ENCODE results near the gene C2orf92. TPM values are rescaled to one million over a fixed set of nuclear protein-coding genes. Genes with fewer than 3 reads are reported as not detected.

C2orf92 gene
- total RNA-seq, 1 experiment from 2014 or later = 6.0 TPM

GRCh38 chr2:97718051-97718882, 48.8 kb downstream of the C2orf92 start:
- no peaks in the 10 kb centered on the region for H3K9me3 ChIP-seq (ENCODE audit: control insufficient read depth, insufficient read depth, low read depth, low read length)
- CTCF ChIA-PET = no interaction called here
- TF ChIP-seq SIN3A (IDR thresholded peaks at IDR 0.05; ENCODE audit: borderline replicate concordance, insufficient read depth, low read depth, low read length) (no peak), POLR2AphosphoS5 (IDR thresholded peaks at IDR 0.05; ENCODE audit: low read depth, low read length) (no peak), REST (IDR thresholded peaks at IDR 0.05; ENCODE audit: insufficient read depth in 1 of 2, low read depth in 2 of 2, low read length in 1 of 2) (no peak), CTCF (IDR thresholded peaks at IDR 0.05) (no peak), TCF7L2 (IDR thresholded peaks at IDR 0.05; ENCODE audit: low read depth, low read length) (no peak)
- in situ Hi-C loops (cut with HindIII; ENCODE audit: low pct_unique_long_range_greater_than_20kb, low sequenced_read_pairs) = no loop called here
- ATAC-seq (no peak), DNase-seq (ENCODE audit: low read depth, low spot score) (no peak)
- no peaks in the 10 kb centered on the region for H3K4me1 ChIP-seq (ENCODE audit: control insufficient read depth, insufficient read depth, low read length)
- no TSS peak for BruUV-seq (replicated peaks)
- no peak overlapping the region for H3K4me3 ChIP-seq (ENCODE audit: low read depth in 2 of 2, low read length in 2 of 2)
- no peaks in the 10 kb centered on the region for H3K36me3 ChIP-seq (ENCODE audit: control insufficient read depth, insufficient read depth, low read length)
- POLR2A ChIA-PET = no interaction called here
- intact Hi-C loops (cut with micrococcal nuclease; ENCODE audit: unreplicated experiment) = no loop called here
- no peaks in the 10 kb centered on the region for H3K27me3 ChIP-seq (ENCODE audit: control insufficient read depth, insufficient read depth, low read length)
- no peak overlapping the region for H3K27ac ChIP-seq (ENCODE audit: low read length)

GRCh38 chr2:97718942-97719341, 49.4 kb downstream of the C2orf92 start:
- in situ Hi-C loops (cut with HindIII; ENCODE audit: low pct_unique_long_range_greater_than_20kb, low sequenced_read_pairs) (no loop called here), intact Hi-C loops (cut with micrococcal nuclease; ENCODE audit: unreplicated experiment) (no loop called here)
- Histone ChIP-seq H3K27ac (ENCODE audit: low read length) (no peak overlapping the region), H3K9me3 (ENCODE audit: control insufficient read depth, insufficient read depth, low read depth, low read length) (no peaks in the 10 kb centered on the region), H3K27me3 (ENCODE audit: control insufficient read depth, insufficient read depth, low read length) (no peaks in the 10 kb centered on the region), H3K4me3 (ENCODE audit: low read depth in 2 of 2, low read length in 2 of 2) (no peak overlapping the region), H3K4me1 (ENCODE audit: control insufficient read depth, insufficient read depth, low read length) (no peaks in the 10 kb centered on the region), H3K36me3 (ENCODE audit: control insufficient read depth, insufficient read depth, low read length) (no peaks in the 10 kb centered on the region)
- no TSS peak for BruUV-seq (replicated peaks)
- ATAC-seq = no peak
- no peak for TF ChIP-seq POLR2AphosphoS5 (IDR thresholded peaks at IDR 0.05; ENCODE audit: low read depth, low read length)
- DNase-seq (ENCODE audit: low read depth, low spot score) = no peak
- POLR2A ChIA-PET = no interaction called here
- CTCF ChIA-PET = no interaction called here
